WTC11 (cell line): Measurements from ENCODE around the gene CD79A. TPM values are rescaled to one million over a fixed set of nuclear protein-coding genes. Genes with fewer than 3 reads are reported as not detected.

Source experiments
- ATAC-seq: fragments of 200-7000 bp; cut with Tn5 transposase; 2 replicates; pipeline ENCODE4 v1.10.0; 2021; ENCODE audit warnings: mild to moderate bottlenecking, moderate library complexity
- CTCF ChIA-PET: fragments of 300-600 bp; sonication (Branson Sonifier 250); formaldehyde crosslinking; loops from one replicate; lab custom pipeline; 2021; ENCODE audit warnings: antibody characterized with exemption; lab: Charles Lee
- POLR2A ChIA-PET: fragments of 350-600 bp; sonication (Branson Sonifier 250); formaldehyde crosslinking; loops from one replicate; lab custom pipeline; 2021; ENCODE audit warnings: antibody characterized with exemption; lab: Charles Lee
- DNase-seq: peaks from one replicate; pipeline ENCODE4 v3.0.0; 2021; ENCODE audit warnings: low spot score
- H3K27ac Mint-ChIP-seq: 2 replicates; pipeline ENCODE4 v1.8.0; 2021; ENCODE audit warnings: mixed read lengths
- H3K27me3 Mint-ChIP-seq: 2 replicates; pipeline ENCODE4 v1.8.0; 2021; ENCODE audit warnings: low read depth, mild to moderate bottlenecking, moderate library complexity, mixed read lengths
- H3K36me3 Mint-ChIP-seq: 2 replicates; pipeline ENCODE4 v1.8.0; 2021; ENCODE audit warnings: mixed read lengths
- H3K4me1 Mint-ChIP-seq: 2 replicates; pipeline ENCODE4 v1.8.0; 2022; ENCODE audit warnings: mixed read lengths
- H3K4me3 Mint-ChIP-seq: 2 replicates; pipeline ENCODE4 v1.8.0; 2021; ENCODE audit warnings: mild to moderate bottlenecking, moderate library complexity, mixed read lengths
- H3K9me3 Mint-ChIP-seq: 2 replicates; pipeline ENCODE4 v1.8.0; 2021; ENCODE audit warnings: mixed read lengths
- JUN ChIP-seq: sonication (generic); formaldehyde crosslinking; IDR thresholded peaks from 2 replicates; pipeline ENCODE4 v1.8.0; 2023; ENCODE audit warnings: mild to moderate bottlenecking, missing genetic modification reagents
- NFE2L1 ChIP-seq: sonication (generic); formaldehyde crosslinking; IDR thresholded peaks from 2 replicates; pipeline ENCODE4 v1.8.1; 2023; ENCODE audit warnings: missing genetic modification reagents
- NFYB ChIP-seq: sonication (generic); formaldehyde crosslinking; conservative IDR thresholded peaks from 2 replicates; pipeline ENCODE4 v1.8.0; 2022; ENCODE audit warnings: low read depth, missing genetic modification reagents
- NR2C2 ChIP-seq: sonication (generic); formaldehyde crosslinking; IDR thresholded peaks from 2 replicates; pipeline ENCODE4 v1.8.0; 2022; ENCODE audit warnings: mild to moderate bottlenecking, missing genetic modification reagents
- USF2 ChIP-seq: sonication (generic); formaldehyde crosslinking; IDR thresholded peaks from 2 replicates; pipeline ENCODE4 v1.8.1; 2023; ENCODE audit warnings: mild to moderate bottlenecking, missing genetic modification reagents, moderate library complexity
- ZNF532 ChIP-seq: fragments of 250-450 bp; sonication (Bioruptor Pico); IDR thresholded peaks from 2 replicates; pipeline ENCODE4 v1.9.0; 2021; ENCODE audit warnings: mild to moderate bottlenecking, borderline replicate concordance
- total RNA-seq: library from RNA; stranded (reverse); gene quantifications from 3 replicates; pipeline ENCODE4 v1.2.3, GENCODE V29; 2021
- TF ChIP-seq, protein P1 (sequence below): sonication (generic); formaldehyde crosslinking; conservative IDR thresholded peaks from 2 replicates; pipeline ENCODE4 v1.8.1; 2022; ENCODE audit warnings: mild to moderate bottlenecking, missing genetic modification reagents
- TF ChIP-seq, protein P2 (sequence below): sonication (generic); formaldehyde crosslinking; IDR thresholded peaks from 2 replicates; pipeline ENCODE4 v1.8.0; 2022; ENCODE audit warnings: mild to moderate bottlenecking, missing genetic modification reagents
- TF ChIP-seq, protein P3 (sequence below): sonication (generic); formaldehyde crosslinking; IDR thresholded peaks from 2 replicates; pipeline ENCODE4 v1.8.1; 2023; ENCODE audit warnings: mild to moderate bottlenecking, missing genetic modification reagents

Gene CD79A
- total RNA-seq, 1 experiment from 2014 or later, result 0.42 TPM

GRCh38 chr19:41853768-41854167, 23.3 kb upstream of the CD79A start:
- Mint-ChIP-seq H3K9me3 (no peaks in the 10 kb centered on the region), H3K27ac (no peak overlapping the region), H3K4me3 (no peak overlapping the region), H3K4me1 (peaks cover 10% of the 10 kb centered on the region), H3K36me3 (no peaks in the 10 kb centered on the region), H3K27me3 (peaks cover 39% of the 10 kb centered on the region)
- ChIA-PET POLR2A (no interaction called here), CTCF (interaction anchor here (1.4 kb wide), 1 partner anchor 60 kb away, joined by 3 read pairs; no protein-coding TSS in a partner anchor)
- no peak for TF ChIP-seq ZNF532 (CRISPR knock-in tag)
- no peak for TF ChIP-seq USF2 (CRISPR knock-in tag)
- no peak for TF ChIP-seq NFYB (CRISPR knock-in tag)
- no peak for TF ChIP-seq NFE2L1 (CRISPR knock-in tag)
- no peak for ATAC-seq
- DNase-seq, result no peak

- CTCF ChIA-PET, result interaction anchor here (0.6 to 2.1 kb wide), 27 partner anchors 8 to 506 kb away, joined by 3 to 14 read pairs (median 4); partner anchors contain the start of genes DMRTC2, LYPD4 and RABAC1
- ATAC-seq, result no peak; the same call in 1 of the 2 replicates
- Mint-ChIP-seq H3K4me1 (peaks cover 37% of the 10 kb centered on the region), H3K36me3 (peaks cover 37% of the 10 kb centered on the region)
- no peak for DNase-seq
- TF ChIP-seq NR2C2 (no peak), ZNF532 (CRISPR knock-in tag) (no peak), JUN (CRISPR knock-in tag) (no peak)
- TF ChIP-seq, protein P1, sequence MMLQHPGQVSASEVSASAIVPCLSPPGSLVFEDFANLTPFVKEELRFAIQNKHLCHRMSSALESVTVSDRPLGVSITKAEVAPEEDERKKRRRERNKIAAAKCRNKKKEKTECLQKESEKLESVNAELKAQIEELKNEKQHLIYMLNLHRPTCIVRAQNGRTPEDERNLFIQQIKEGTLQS (CRISPR knock-in tag), result no peak
- TF ChIP-seq, protein P2, sequence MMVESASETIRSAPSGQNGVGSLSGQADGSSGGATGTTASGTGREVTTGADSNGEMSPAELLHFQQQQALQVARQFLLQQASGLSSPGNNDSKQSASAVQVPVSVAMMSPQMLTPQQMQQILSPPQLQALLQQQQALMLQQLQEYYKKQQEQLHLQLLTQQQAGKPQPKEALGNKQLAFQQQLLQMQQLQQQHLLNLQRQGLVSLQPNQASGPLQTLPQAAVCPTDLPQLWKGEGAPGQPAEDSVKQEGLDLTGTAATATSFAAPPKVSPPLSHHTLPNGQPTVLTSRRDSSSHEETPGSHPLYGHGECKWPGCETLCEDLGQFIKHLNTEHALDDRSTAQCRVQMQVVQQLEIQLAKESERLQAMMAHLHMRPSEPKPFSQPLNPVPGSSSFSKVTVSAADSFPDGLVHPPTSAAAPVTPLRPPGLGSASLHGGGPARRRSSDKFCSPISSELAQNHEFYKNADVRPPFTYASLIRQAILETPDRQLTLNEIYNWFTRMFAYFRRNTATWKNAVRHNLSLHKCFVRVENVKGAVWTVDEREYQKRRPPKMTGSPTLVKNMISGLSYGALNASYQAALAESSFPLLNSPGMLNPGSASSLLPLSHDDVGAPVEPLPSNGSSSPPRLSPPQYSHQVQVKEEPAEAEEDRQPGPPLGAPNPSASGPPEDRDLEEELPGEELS, result no peak
- TF ChIP-seq, protein P3, sequence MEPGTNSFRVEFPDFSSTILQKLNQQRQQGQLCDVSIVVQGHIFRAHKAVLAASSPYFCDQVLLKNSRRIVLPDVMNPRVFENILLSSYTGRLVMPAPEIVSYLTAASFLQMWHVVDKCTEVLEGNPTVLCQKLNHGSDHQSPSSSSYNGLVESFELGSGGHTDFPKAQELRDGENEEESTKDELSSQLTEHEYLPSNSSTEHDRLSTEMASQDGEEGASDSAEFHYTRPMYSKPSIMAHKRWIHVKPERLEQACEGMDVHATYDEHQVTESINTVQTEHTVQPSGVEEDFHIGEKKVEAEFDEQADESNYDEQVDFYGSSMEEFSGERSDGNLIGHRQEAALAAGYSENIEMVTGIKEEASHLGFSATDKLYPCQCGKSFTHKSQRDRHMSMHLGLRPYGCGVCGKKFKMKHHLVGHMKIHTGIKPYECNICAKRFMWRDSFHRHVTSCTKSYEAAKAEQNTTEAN, result no peak
- TF ChIP-seq, all 79 proteins: peak for 0
- Mint-ChIP-seq H3K9me3 (no peaks in the 10 kb centered on the region), H3K27ac (peak overlapping the region; percentile 89), H3K4me3 (peak overlapping the region; percentile 94), H3K27me3 (peaks cover 16% of the 10 kb centered on the region)
- POLR2A ChIA-PET, result interaction anchor here (0.6 to 2.7 kb wide), 6 partner anchors 12 to 176 kb away, joined by 3 to 30 read pairs (median 4); no protein-coding TSS in a partner anchor
These were observed 17.9 kb upstream of the CD79A start for GRCh38 chr19:41859213-41859617.
